Ovary (tissue), 3 donors: ENCODE measurements around the gene ARHGAP18.

Source experiments
- CTCF ChIP-seq, 3 donors: fragments of 450-650 bp in 2 of 3; fragments of 200-600 bp in 1 of 3; IDR thresholded peaks; one replicate each; pipeline versions ENCODE4 v1.5.1 to v1.8.0; 2016 to 2022; ENCODE audit warnings: antibody characterized with exemption in 3 of 3, mild to moderate bottlenecking in 1 of 3
- EP300 ChIP-seq: sonication (generic); formaldehyde crosslinking; IDR thresholded peaks from one replicate; pipeline ENCODE4 v1.6.1; 2017; ENCODE audit warnings: antibody characterized with exemption
- POLR2A ChIP-seq: fragments of 450-650 bp; IDR thresholded peaks from one replicate; pipeline ENCODE4 v1.6.1; 2017; ENCODE audit warnings: antibody characterized with exemption, mild to moderate bottlenecking, moderate library complexity
- donor health status: DM: no; HTN: no; CAD: no.

- no peak for TF ChIP-seq CTCF (IDR thresholded peaks at IDR 0.05)
- no peak for TF ChIP-seq EP300
- no peak for TF ChIP-seq POLR2A
Observed at GRCh38 chr6:129565366-129565765, 144.6 kb downstream of the ARHGAP18 start.
